NCI-H2107 treated with DMSO at 0.1 percent for 48 hours (cell line): ENCODE results near the gene CLUH.

Source experiments
- DNase-seq: peaks from one replicate; lab custom pipeline; 2025; ENCODE audit not compliant: unreplicated experiment; lab: John Stamatoyannopoulos, UW

The CLUH gene

DNA sequence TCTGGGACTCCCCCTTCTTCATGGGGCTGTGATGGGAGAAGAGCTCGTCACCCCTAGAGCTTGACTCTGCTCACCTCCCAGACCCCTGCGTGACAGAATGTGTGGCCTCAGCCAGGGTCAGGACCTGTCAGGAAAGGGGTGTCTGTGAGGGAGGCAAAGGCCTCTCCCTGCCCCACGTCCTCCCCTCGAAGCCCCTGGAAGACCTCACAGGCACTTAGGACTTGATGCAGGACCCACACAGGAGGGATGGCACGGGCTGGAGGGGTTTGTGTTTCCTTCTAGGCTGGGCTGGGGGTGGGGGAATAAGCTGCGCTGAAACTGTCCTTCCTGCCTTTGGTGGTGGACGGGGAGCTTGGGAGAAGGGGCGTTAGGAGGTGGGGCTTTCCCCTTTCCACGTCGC is 11.0 kb upstream of the CLUH start:
- no peak for DNase-seq

DNA sequence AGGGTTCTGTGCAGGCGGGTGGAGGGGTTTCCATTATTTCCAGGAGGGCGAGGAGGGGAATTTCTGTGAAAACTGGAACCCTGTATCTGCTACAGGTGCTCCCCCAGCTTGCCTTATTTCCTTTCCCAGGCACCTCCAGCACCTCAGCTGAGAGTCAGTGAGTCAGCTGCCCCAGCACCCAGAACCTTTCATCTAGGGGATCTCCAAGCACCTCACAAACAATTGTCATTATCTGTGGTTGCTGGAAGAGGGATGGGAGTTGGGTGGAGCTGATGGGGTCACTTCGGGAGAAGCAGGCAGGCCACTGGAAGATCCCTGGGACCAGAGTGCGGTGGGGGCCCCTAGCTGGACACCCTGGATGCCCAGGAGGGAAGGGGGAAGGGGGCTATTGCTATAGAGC is 10.0 kb upstream of the CLUH start:
- no peak for DNase-seq

DNA sequence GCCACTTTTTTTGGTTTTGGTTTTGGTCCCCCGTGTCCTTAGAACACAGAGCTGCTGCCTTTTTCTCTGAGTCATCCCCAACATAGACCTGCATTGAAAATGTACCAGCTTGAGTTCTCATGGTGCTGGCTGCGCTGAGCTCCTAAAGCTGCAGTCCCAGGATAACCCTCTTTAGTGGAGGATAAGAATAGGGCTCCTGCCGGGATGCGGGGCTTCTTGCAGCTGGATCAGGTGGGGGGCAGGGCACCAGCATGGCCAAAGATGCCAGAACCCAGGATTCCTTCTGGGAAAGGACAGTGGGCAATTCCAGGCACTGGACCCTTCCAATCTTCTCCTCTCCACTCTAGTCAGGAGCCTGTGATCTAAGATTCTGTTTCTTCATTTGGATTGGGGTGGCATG is 8.3 kb upstream of the CLUH start:
- no peak for DNase-seq

- DNase-seq = no peak
Observed at GRCh38 chr17:2718150-2718938, 6.8 kb upstream of the CLUH start.

GRCh38 chr17:2716649-2717048 is 5.1 kb upstream of the CLUH start:
- no peak for DNase-seq

DNA sequence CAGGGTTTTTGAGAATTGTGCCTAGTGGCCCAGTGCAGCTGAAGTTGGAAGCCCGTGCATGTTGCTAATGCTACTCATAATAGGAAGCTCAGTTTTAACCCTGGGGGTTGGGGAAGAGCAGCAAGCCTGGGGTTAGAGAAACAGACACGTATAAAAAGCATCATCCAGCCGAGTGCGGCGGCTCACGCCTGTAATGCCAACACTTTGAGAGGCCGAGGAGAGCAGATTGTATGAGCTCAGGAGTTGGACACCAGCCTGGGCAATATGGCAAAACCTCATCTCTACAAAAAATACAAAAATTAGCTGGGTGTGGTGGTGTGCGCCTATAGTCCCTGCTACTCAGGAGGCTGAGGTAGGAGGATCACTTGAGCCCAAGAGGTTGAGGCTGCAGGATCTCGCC is 2.3 kb upstream of the CLUH start:
- DNase-seq = no peak

DNA sequence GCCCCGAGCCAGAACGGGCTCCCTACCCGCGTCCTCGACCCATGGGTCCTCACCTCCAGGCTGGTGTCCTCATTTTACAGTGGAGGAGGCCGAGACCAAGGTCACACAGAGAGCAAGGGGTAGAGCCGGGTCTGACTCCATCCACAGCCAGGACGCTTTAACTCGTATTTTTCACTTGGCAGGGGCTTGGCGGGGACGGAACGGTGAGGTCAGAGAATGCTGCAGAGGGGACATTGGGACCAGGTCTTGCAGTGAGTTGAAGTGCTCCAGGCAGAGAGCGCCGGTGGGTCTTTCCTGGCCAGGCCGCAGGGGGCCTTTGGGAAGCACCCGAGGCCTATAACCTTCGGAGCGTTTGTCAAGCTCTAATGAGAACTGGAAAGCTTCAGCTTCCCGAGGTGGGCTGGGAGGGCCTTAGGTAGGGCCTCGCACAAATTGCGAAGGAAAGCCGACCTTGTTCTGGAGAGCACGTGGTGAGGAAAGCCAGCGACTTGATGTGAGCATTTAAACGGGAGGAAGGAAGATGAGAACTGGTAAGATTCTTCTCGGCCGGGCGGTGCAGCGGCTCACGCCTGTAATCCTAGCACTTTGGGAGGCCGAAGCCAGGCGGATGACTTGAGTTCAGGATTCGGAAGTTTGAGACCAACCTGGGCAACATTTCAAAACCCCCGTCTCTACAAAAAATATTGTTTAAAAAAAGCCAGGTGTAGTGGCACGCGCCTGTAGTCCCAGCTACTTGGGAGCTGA is 908 bp upstream of the CLUH start:
- no peak for DNase-seq

- DNase-seq = no peak
Observed at GRCh38 chr17:2710803-2711607, 559 bp downstream of the CLUH start.

DNA sequence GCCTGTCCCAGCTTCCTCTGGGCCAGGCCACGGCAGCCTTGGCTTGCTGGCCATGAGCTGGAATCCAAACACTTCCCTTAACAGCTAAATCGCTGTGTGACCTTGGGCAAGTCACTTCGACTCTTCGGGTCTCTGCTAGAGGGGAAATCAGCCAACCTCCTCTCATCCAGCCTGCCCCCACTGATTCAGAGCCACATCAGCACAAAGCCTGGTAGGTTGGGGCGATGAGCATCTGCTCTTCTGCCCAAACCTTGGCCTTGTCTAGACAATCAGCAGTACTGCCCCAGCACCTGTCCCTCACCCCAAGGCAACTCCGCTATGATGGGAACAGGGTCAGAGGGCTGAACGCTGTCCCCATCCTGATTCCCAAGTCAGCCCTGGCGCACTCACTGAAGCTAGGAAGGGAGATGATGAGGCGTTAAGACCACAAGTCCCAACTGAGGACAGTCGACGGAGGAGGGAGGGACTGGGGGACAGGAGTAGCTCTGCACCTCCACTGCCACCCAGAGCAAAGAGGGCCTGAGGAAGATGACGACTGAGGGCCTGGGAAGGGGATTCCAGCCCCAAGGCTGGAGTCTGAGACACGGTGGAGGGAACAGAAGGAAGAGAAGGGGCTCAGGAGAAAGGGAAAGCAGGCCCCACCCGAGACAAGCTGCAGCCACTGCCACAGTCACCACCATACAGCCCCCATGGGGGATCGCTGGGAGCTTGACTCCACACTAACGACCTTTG is 1.3 kb downstream of the CLUH start:
- DNase-seq = no peak

- no peak for DNase-seq
Observed at GRCh38 chr17:2709183-2709661, 2.3 kb downstream of the CLUH start.

DNA sequence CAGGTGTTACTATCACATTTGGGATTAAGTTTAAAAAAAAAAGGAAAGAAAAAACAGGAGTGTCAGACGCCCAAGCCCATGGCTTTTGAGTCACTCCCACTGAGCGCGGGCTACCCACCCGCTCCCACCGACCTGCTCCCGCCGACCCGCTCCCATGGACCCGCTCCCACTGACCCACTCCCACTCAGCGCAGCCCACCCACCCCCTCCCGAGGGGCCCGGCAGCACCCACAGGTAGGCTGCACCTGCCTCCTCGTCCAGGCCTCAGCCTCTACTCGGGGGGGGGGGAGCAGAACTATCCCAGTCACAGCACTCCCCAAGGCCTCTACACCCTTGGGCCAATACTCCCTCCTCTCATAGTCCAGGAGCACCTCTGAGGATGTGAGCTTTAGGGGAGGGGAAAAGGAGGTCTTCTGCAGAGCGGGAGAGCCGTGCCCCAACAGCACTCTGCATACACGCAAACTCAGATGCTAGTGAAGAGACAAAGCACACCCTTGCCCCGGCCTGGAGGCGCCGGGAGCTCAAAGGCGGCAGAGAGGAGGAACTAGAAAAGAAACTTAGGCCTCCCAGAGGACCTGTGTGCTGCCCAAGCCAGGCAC is 2.9 kb downstream of the CLUH start:
- DNase-seq = no peak

GRCh38 chr17:2707721-2708584 is 3.6 kb downstream of the CLUH start:
- DNase-seq = no peak

- no peak for DNase-seq
Observed at GRCh38 chr17:2706911-2707510, 4.6 kb downstream of the CLUH start.

- no peak for DNase-seq
Observed at GRCh38 chr17:2705888-2706795, 5.4 kb downstream of the CLUH start.

DNA sequence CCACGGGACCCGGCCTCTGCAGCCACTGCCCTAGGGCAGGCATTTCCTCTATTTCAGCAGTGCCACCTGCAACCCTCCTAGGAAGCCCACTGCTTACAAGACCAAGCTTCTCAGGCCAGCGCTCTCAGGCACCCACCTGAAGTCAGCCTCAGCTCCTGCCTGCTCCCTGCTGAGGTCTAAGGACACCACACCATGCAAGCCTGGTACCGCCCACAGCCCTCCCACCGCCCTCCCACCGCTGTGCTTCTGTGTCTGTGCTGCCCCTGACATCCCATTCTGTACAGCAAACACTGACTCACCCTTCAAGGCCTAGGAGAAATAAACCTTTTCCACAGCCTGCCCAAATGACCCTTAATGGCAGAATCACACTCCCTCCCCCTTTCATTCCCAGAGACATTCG is 6.3 kb downstream of the CLUH start:
- DNase-seq = no peak

DNA sequence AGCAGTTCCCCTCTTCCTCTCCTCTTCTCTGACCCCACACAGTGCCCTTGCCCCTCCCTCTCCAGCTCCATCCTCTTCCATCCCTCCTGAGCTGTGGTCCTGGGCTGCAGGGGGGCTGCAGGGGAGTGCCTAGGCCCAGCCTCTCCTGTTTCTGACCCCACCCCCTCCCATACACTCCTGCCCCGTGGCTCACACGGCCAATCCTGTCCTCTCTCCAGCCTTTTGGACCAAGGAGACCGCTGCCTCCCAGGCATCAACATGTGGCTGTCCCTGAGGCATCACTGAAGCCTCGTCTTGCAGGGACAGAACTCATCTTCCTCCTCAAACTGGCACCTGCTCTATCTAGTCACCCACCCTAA is 6.7 kb downstream of the CLUH start:
- no peak for DNase-seq

GRCh38 chr17:2704031-2704889 is 7.3 kb downstream of the CLUH start:
- DNase-seq = no peak
